Thymus (tissue), 11 donors: ENCODE results near the gene KYAT1. TPM values are rescaled to one million over a fixed set of nuclear protein-coding genes. Genes with fewer than 3 reads are reported as not detected.

Experiments used
- DNase-seq, 9 donors: peaks; one replicate each; pipeline ENCODE4 v3.0.0-alpha.2; 2013; ENCODE audit warnings: low spot score in 9 of 9, low read depth in 6 of 9, missing footprints in 1 of 9
- H3K27ac ChIP-seq, 2 donors: one replicate each; pipeline ENCODE4 v1.5.1; 2013; ENCODE audit warnings: control low read depth in 1 of 2, low read depth in 1 of 2, low read length in 1 of 2, mild to moderate bottlenecking in 1 of 2, moderate library complexity in 1 of 2
- H3K27me3 ChIP-seq, 2 donors: one replicate each; pipeline ENCODE4 v1.5.1; 2013; ENCODE audit warnings: low read length in 1 of 2; ENCODE audit not compliant: control insufficient read depth in 2 of 2, insufficient read depth in 1 of 2
- H3K36me3 ChIP-seq, 2 donors: one replicate each; pipeline ENCODE4 v1.5.1; 2013; ENCODE audit warnings: low read length in 1 of 2, mild to moderate bottlenecking in 1 of 2, moderate library complexity in 1 of 2; ENCODE audit not compliant: control insufficient read depth in 2 of 2, insufficient read depth in 2 of 2
- H3K4me1 ChIP-seq, 2 donors: one replicate each; pipeline ENCODE4 v1.5.1; 2013; ENCODE audit warnings: low read length in 2 of 2; ENCODE audit not compliant: control insufficient read depth in 2 of 2, insufficient read depth in 2 of 2
- H3K4me3 ChIP-seq, 2 donors: one replicate each; pipeline ENCODE4 v1.5.1; 2013; ENCODE audit warnings: low read length in 2 of 2, control low read depth in 1 of 2, mild to moderate bottlenecking in 1 of 2
- H3K9me3 ChIP-seq, 2 donors: one replicate each; pipeline ENCODE4 v1.5.1; 2013; ENCODE audit warnings: low read length in 1 of 2, mild to moderate bottlenecking in 1 of 2; ENCODE audit not compliant: control insufficient read depth in 2 of 2, insufficient read depth in 1 of 2
- WGBS: extraction: QIAGEN DNeasy Blood & Tissue Kit; methylation state at CpG from one replicate; pipeline ENCODE4 v1.1.7; 2013; 5-methylcytosine and 5-hydroxymethylcytosine counted together
- polyA plus RNA-seq: library from polyadenylated mRNA; stranded (reverse); fragments of 200-250 nt; gene quantifications from one replicate; pipeline ENCODE4 v1.2.3, GENCODE V29; 2013
- total RNA-seq: library from RNA; stranded (reverse); fragments of 120-200 nt; gene quantifications from one replicate; pipeline ENCODE4 v1.2.4, GENCODE V29; 2013
- donor health status: healthy.

The KYAT1 gene
- total and polyA plus RNA-seq, 2 donors, result 9.9 to 16.1 TPM

GRCh38 chr9:128911529-128912035 is 29.8 kb upstream of the KYAT1 start:
- H3K4me1 ChIP-seq, result peaks cover 0 to 14% of the 10 kb centered on the region in 2 donors
- no peaks in the 10 kb centered on the region for H3K9me3 ChIP-seq
- H3K36me3 ChIP-seq, result peaks cover 68 to 80% of the 10 kb centered on the region in 2 donors
- H3K4me3 ChIP-seq, result no peak overlapping the region
- DNase-seq, result no peak
- 84% methylated on average over 8 of the region's 8 CpGs for WGBS
- no peaks in the 10 kb centered on the region for H3K27me3 ChIP-seq
- no peak overlapping the region for H3K27ac ChIP-seq

GRCh38 chr9:128910906-128911305 is 29.2 kb upstream of the KYAT1 start:
- H3K27me3 ChIP-seq, result no peaks in the 10 kb centered on the region
- H3K4me1 ChIP-seq, result peaks cover 0 to 14% of the 10 kb centered on the region in 2 donors
- no peaks in the 10 kb centered on the region for H3K9me3 ChIP-seq
- WGBS, result 91% methylated on average over 6 of the region's 6 CpGs
- DNase-seq, result no peak
- H3K27ac ChIP-seq, result peak overlapping the region in 1 of 2 donors; percentile 26
- H3K36me3 ChIP-seq, result peaks cover 62 to 74% of the 10 kb centered on the region in 2 donors
- H3K4me3 ChIP-seq, result no peak overlapping the region

GRCh38 chr9:128909859-128910258 is 28.1 kb upstream of the KYAT1 start:
- 95% methylated on average over 4 of the region's 4 CpGs for WGBS
- no peak for DNase-seq
- H3K4me1 ChIP-seq, result peaks cover 0 to 14% of the 10 kb centered on the region in 2 donors
- H3K9me3 ChIP-seq, result no peaks in the 10 kb centered on the region
- no peak overlapping the region for H3K27ac ChIP-seq
- no peaks in the 10 kb centered on the region for H3K27me3 ChIP-seq
- H3K4me3 ChIP-seq, result no peak overlapping the region
- peaks cover 56 to 70% of the 10 kb centered on the region in 2 donors for H3K36me3 ChIP-seq

GRCh38 chr9:128908372-128908771 is 26.6 kb upstream of the KYAT1 start:
- H3K4me3 ChIP-seq, result no peak overlapping the region
- no peak overlapping the region for H3K27ac ChIP-seq
- H3K36me3 ChIP-seq, result peaks cover 46 to 57% of the 10 kb centered on the region in 2 donors
- no peaks in the 10 kb centered on the region for H3K9me3 ChIP-seq
- 98% methylated on average over 24 of the region's 24 CpGs for WGBS
- peaks cover 0 to 26% of the 10 kb centered on the region in 2 donors for H3K4me1 ChIP-seq
- DNase-seq, result no peak
- no peaks in the 10 kb centered on the region for H3K27me3 ChIP-seq

GRCh38 chr9:128906741-128907140 is 25.0 kb upstream of the KYAT1 start:
- 88% methylated on average over 2 of the region's 2 CpGs for WGBS

GRCh38 chr9:128905964-128906363 is 24.2 kb upstream of the KYAT1 start:
- WGBS, result 98% methylated on average over 7 of the region's 7 CpGs
- Histone ChIP-seq H3K27me3 (no peaks in the 10 kb centered on the region), H3K27ac (no peak overlapping the region), H3K4me3 (no peak overlapping the region), H3K9me3 (peaks cover 0 to 2% of the 10 kb centered on the region in 2 donors), H3K36me3 (peaks cover 38 to 41% of the 10 kb centered on the region in 2 donors), H3K4me1 (peaks cover 17 to 45% of the 10 kb centered on the region in 2 donors)
- no peak for DNase-seq

More at GRCh38 chr9:128906741-128907140, 25.0 kb upstream of the KYAT1 start:
- no peak for DNase-seq
- H3K9me3 ChIP-seq, result peaks cover 0 to 2% of the 10 kb centered on the region in 2 donors
- no peak overlapping the region for H3K27ac ChIP-seq
- no peaks in the 10 kb centered on the region for H3K27me3 ChIP-seq
- peaks cover 14 to 42% of the 10 kb centered on the region in 2 donors for H3K4me1 ChIP-seq
- no peak overlapping the region for H3K4me3 ChIP-seq
- H3K36me3 ChIP-seq, result peaks cover 44 to 48% of the 10 kb centered on the region in 2 donors

GRCh38 chr9:128903871-128904620 is 22.3 kb upstream of the KYAT1 start:
- peaks cover 30 to 55% of the 10 kb centered on the region in 2 donors for H3K4me1 ChIP-seq
- no peak for DNase-seq
- H3K27ac ChIP-seq, result no peak overlapping the region
- H3K4me3 ChIP-seq, result no peak overlapping the region
- H3K36me3 ChIP-seq, result peaks cover 28 to 31% of the 10 kb centered on the region in 2 donors
- H3K27me3 ChIP-seq, result no peaks in the 10 kb centered on the region
- WGBS, result 96% methylated on average over 10 of the region's 10 CpGs
- peaks cover 0 to 2% of the 10 kb centered on the region in 2 donors for H3K9me3 ChIP-seq

GRCh38 chr9:128903079-128903461 is 21.3 kb upstream of the KYAT1 start:
- H3K36me3 ChIP-seq, result peaks cover 22 to 24% of the 10 kb centered on the region in 2 donors
- no peaks in the 10 kb centered on the region for H3K27me3 ChIP-seq
- DNase-seq, result peak in 1 of 9 donors; percentile 23
- no peak overlapping the region for H3K4me3 ChIP-seq
- H3K9me3 ChIP-seq, result peaks cover 0 to 2% of the 10 kb centered on the region in 2 donors
- peak overlapping the region; percentile 97 to 99 for H3K27ac ChIP-seq
- peaks cover 39 to 65% of the 10 kb centered on the region in 2 donors for H3K4me1 ChIP-seq
- WGBS, result 97% methylated on average over 2 of the region's 2 CpGs

GRCh38 chr9:128902351-128903078 is 20.8 kb upstream of the KYAT1 start:
- peak; percentile 67 to 95 (median 84) for DNase-seq
- no peaks in the 10 kb centered on the region for H3K27me3 ChIP-seq
- 36% methylated on average over 23 of the region's 23 CpGs for WGBS
- H3K9me3 ChIP-seq, result peaks cover 0 to 2% of the 10 kb centered on the region in 2 donors
- peak overlapping the region; percentile 97 to 99 for H3K27ac ChIP-seq
- peaks cover 16 to 19% of the 10 kb centered on the region in 2 donors for H3K36me3 ChIP-seq
- peak overlapping the region; percentile 14 to 25 for H3K4me3 ChIP-seq
- H3K4me1 ChIP-seq, result peaks cover 39 to 69% of the 10 kb centered on the region in 2 donors
